CD4-positive, CD25-positive, alpha-beta regulatory T cell (primary cell): Measurements from ENCODE around the gene ARID1B. TPM values are rescaled to one million over a fixed set of nuclear protein-coding genes. Genes with fewer than 3 reads are reported as not detected.

Source experiments
- ATAC-seq, 2 donors: fragments of 150-1000 bp; cut with Tn5 transposase; one replicate each; pipeline ENCODE4 v1.10.0; 2021; ENCODE audit warnings: low read depth in 2 of 2, moderate number of reproducible peaks in 2 of 2, moderate library complexity in 1 of 2
- DNase-seq, 3 donors: peaks; one replicate each; pipeline versions ENCODE4 v3.0.0 to v3.0.0-alpha.2; 2012 to 2022; ENCODE audit warnings: mixed read lengths in 1 of 3
- H3K27ac ChIP-seq: one replicate; pipeline ENCODE4 v1.7.0; 2013; ENCODE audit warnings: mild to moderate bottlenecking, low read length; ENCODE audit not compliant: insufficient read depth, poor library complexity, severe bottlenecking
- H3K27me3 ChIP-seq: one replicate; pipeline ENCODE4 v1.7.0; 2013; ENCODE audit warnings: low read length; ENCODE audit not compliant: control insufficient read depth, insufficient read depth
- H3K36me3 ChIP-seq: one replicate; pipeline ENCODE4 v1.7.0; 2013; ENCODE audit warnings: mild to moderate bottlenecking, low read length, moderate library complexity; ENCODE audit not compliant: control insufficient read depth, insufficient read depth
- H3K4me1 ChIP-seq: 2 replicates; pipeline ENCODE4 v1.7.0; 2013; ENCODE audit warnings: mild to moderate bottlenecking, low read length; ENCODE audit not compliant: insufficient read depth, control insufficient read depth, poor library complexity, severe bottlenecking
- H3K4me3 ChIP-seq: one replicate; pipeline ENCODE4 v1.7.0; 2013; ENCODE audit warnings: low read depth, mild to moderate bottlenecking, low read length, moderate library complexity
- H3K9me3 ChIP-seq, 2 experiments: 1 replicate in 1 of 2; 2 replicates in 1 of 2; pipeline ENCODE4 v1.7.0; 2013; ENCODE audit warnings: low read length in 2 of 2, mild to moderate bottlenecking in 1 of 2, moderate library complexity in 1 of 2; ENCODE audit not compliant: control insufficient read depth in 2 of 2
- H3K27ac Mint-ChIP-seq, 3 donors: one replicate each; pipeline ENCODE4 v1.8.0; 2020 to 2022; ENCODE audit warnings: mild to moderate bottlenecking in 3 of 3, mixed read lengths in 3 of 3, moderate library complexity in 2 of 3
- H3K27me3 Mint-ChIP-seq: one replicate; pipeline ENCODE4 v1.8.0; 2022; ENCODE audit warnings: mild to moderate bottlenecking, mixed read lengths
- H3K36me3 Mint-ChIP-seq: one replicate; pipeline ENCODE4 v1.8.0; 2020; ENCODE audit warnings: mixed read lengths
- H3K4me1 Mint-ChIP-seq, 4 donors: one replicate each; pipeline ENCODE4 v1.8.0; 2020 to 2022; ENCODE audit warnings: mixed read lengths in 4 of 4, mild to moderate bottlenecking in 1 of 4
- H3K4me3 Mint-ChIP-seq, 4 donors: one replicate each; pipeline ENCODE4 v1.8.0; 2020 to 2022; ENCODE audit warnings: mild to moderate bottlenecking in 4 of 4, mixed read lengths in 4 of 4, moderate library complexity in 3 of 4
- H3K9me3 Mint-ChIP-seq, 7 donors: one replicate each; pipeline ENCODE4 v1.8.0; 2020 to 2022; ENCODE audit warnings: mixed read lengths in 7 of 7, mild to moderate bottlenecking in 3 of 7, moderate library complexity in 2 of 7
- polyA plus RNA-seq, 4 donors: library from polyadenylated mRNA; unstranded; fragments of 300-500 nt; fragmentation: Illumina TruSeq; gene quantifications; one replicate each; pipeline ENCODE4 v1.2.3, GENCODE V29; 2021
- total RNA-seq: library from RNA; stranded (reverse); gene quantifications from one replicate; pipeline ENCODE4 v1.2.3, GENCODE V29; 2022

The ARID1B gene
- total and polyA plus RNA-seq, 5 donors from 2014 or later: 9.8 to 186 (median 12.4) TPM

- Mint-ChIP-seq H3K27me3 (peaks cover 4% of the 10 kb centered on the region), H3K4me1 (peaks cover 27 to 69% (median 55%) of the 10 kb centered on the region in 4 donors), H3K4me3 (peak overlapping the region in 3 of 4 donors; percentile 53 to 99 (median 71))
These were observed 242.0 kb downstream of the ARID1B start for GRCh38 chr6:157019115-157019641.

GRCh38 chr6:157019733-157020132 lies 242.6 kb downstream of the ARID1B start:
- H3K36me3 ChIP-seq: no peaks in the 10 kb centered on the region
- H3K4me1 ChIP-seq: peaks cover 17% of the 10 kb centered on the region
- H3K4me3 Mint-ChIP-seq: peak overlapping the region; percentile 60 to 99 (median 78)
- peak overlapping the region; percentile 60 to 99 (median 90) for H3K27ac Mint-ChIP-seq
- no peaks in the 10 kb centered on the region for H3K9me3 ChIP-seq
- no peak for ATAC-seq
- no peaks in the 10 kb centered on the region for H3K27me3 ChIP-seq
- peaks cover 4% of the 10 kb centered on the region for H3K27me3 Mint-ChIP-seq
- H3K36me3 Mint-ChIP-seq: no peaks in the 10 kb centered on the region
- H3K4me1 Mint-ChIP-seq: peaks cover 22 to 69% (median 51%) of the 10 kb centered on the region in 4 donors
- H3K27ac ChIP-seq: peak overlapping the region; percentile 99
- H3K4me3 ChIP-seq: no peak overlapping the region
- H3K9me3 Mint-ChIP-seq: no peaks in the 10 kb centered on the region
- peak in 2 of 3 donors; percentile 14 to 37 for DNase-seq

More at GRCh38 chr6:157019115-157019641, 242.0 kb downstream of the ARID1B start:
- Histone ChIP-seq H3K9me3 (no peaks in the 10 kb centered on the region), H3K27ac (peak overlapping the region; percentile 99), H3K4me3 (no peak overlapping the region), H3K36me3 (no peaks in the 10 kb centered on the region), H3K4me1 (peaks cover 17% of the 10 kb centered on the region), H3K27me3 (no peaks in the 10 kb centered on the region)
- peak overlapping the region; percentile 60 to 99 (median 82) for H3K27ac Mint-ChIP-seq
- DNase-seq (no peak), ATAC-seq (no peak)
- no peaks in the 10 kb centered on the region for H3K36me3 Mint-ChIP-seq
- no peaks in the 10 kb centered on the region for H3K9me3 Mint-ChIP-seq

GRCh38 chr6:157020398-157020797 lies 243.2 kb downstream of the ARID1B start:
- Histone ChIP-seq H3K9me3 (no peaks in the 10 kb centered on the region), H3K36me3 (no peaks in the 10 kb centered on the region), H3K4me3 (peak overlapping the region; percentile 92), H3K27me3 (no peaks in the 10 kb centered on the region), H3K27ac (peak overlapping the region; percentile 99), H3K4me1 (peaks cover 17% of the 10 kb centered on the region)
- H3K36me3 Mint-ChIP-seq: no peaks in the 10 kb centered on the region
- H3K27ac Mint-ChIP-seq: peak overlapping the region; percentile 97 to 99 (median 99)
- peak overlapping the region; percentile 97 to 99 (median 98) for H3K4me3 Mint-ChIP-seq
- H3K27me3 Mint-ChIP-seq: peaks cover 4% of the 10 kb centered on the region
- peaks cover 20 to 69% (median 49%) of the 10 kb centered on the region in 4 donors for H3K4me1 Mint-ChIP-seq
- ATAC-seq: no peak
- no peak for DNase-seq
- H3K9me3 Mint-ChIP-seq: no peaks in the 10 kb centered on the region

GRCh38 chr6:157020881-157021343 lies 243.7 kb downstream of the ARID1B start:
- no peaks in the 10 kb centered on the region for H3K9me3 ChIP-seq
- Mint-ChIP-seq H3K4me3 (peak overlapping the region; percentile 97 to 99 (median 98)), H3K4me1 (peaks cover 16 to 70% (median 49%) of the 10 kb centered on the region in 4 donors), H3K36me3 (no peaks in the 10 kb centered on the region), H3K9me3 (no peaks in the 10 kb centered on the region), H3K27me3 (peaks cover 4% of the 10 kb centered on the region), H3K27ac (peak overlapping the region; percentile 97 to 99 (median 99))
- no peaks in the 10 kb centered on the region for H3K27me3 ChIP-seq
- H3K4me1 ChIP-seq: peaks cover 17% of the 10 kb centered on the region
- no peaks in the 10 kb centered on the region for H3K36me3 ChIP-seq
- peak overlapping the region; percentile 92 for H3K4me3 ChIP-seq
- H3K27ac ChIP-seq: peak overlapping the region; percentile 99
- DNase-seq (peak in 2 of 3 donors; percentile 41 to 80), ATAC-seq (peak; percentile 1 to 6)

GRCh38 chr6:157021344-157021992 lies 244.3 kb downstream of the ARID1B start:
- DNase-seq (peak; percentile 85 to 94 (median 92)), ATAC-seq (peak; percentile 83 to 87)
- H3K27ac ChIP-seq: peak overlapping the region; percentile 99
- peaks cover 4% of the 10 kb centered on the region for H3K27me3 Mint-ChIP-seq
- peak overlapping the region; percentile 92 for H3K4me3 ChIP-seq
- peaks cover 16 to 71% (median 47%) of the 10 kb centered on the region in 4 donors for H3K4me1 Mint-ChIP-seq
- H3K4me1 ChIP-seq: peaks cover 17% of the 10 kb centered on the region
- peak overlapping the region; percentile 97 to 99 (median 98) for H3K4me3 Mint-ChIP-seq
- H3K9me3 ChIP-seq: no peaks in the 10 kb centered on the region
- no peaks in the 10 kb centered on the region for H3K36me3 ChIP-seq
- H3K9me3 Mint-ChIP-seq: no peaks in the 10 kb centered on the region
- H3K27ac Mint-ChIP-seq: peak overlapping the region; percentile 99
- H3K27me3 ChIP-seq: no peaks in the 10 kb centered on the region
- no peaks in the 10 kb centered on the region for H3K36me3 Mint-ChIP-seq

- Histone ChIP-seq H3K36me3 (no peaks in the 10 kb centered on the region), H3K27ac (peak overlapping the region; percentile 99), H3K4me3 (peak overlapping the region; percentile 79), H3K9me3 (no peaks in the 10 kb centered on the region), H3K27me3 (no peaks in the 10 kb centered on the region), H3K4me1 (peaks cover 14% of the 10 kb centered on the region)
- Mint-ChIP-seq H3K27ac (peak overlapping the region; percentile 99), H3K4me3 (peak overlapping the region; percentile 97 to 99 (median 98)), H3K9me3 (no peaks in the 10 kb centered on the region), H3K27me3 (peaks cover 4% of the 10 kb centered on the region), H3K36me3 (no peaks in the 10 kb centered on the region), H3K4me1 (peaks cover 16 to 70% (median 45%) of the 10 kb centered on the region in 4 donors)
- ATAC-seq: peak; percentile 70 to 73
- DNase-seq: peak; percentile 76 to 83 (median 82)
These were observed 245.0 kb downstream of the ARID1B start for GRCh38 chr6:157021993-157022740.

- peaks cover 4% of the 10 kb centered on the region for H3K27me3 Mint-ChIP-seq
- no peak overlapping the region for H3K27ac Mint-ChIP-seq
- ATAC-seq (no peak), DNase-seq (no peak)
- Histone ChIP-seq H3K36me3 (no peaks in the 10 kb centered on the region), H3K27me3 (no peaks in the 10 kb centered on the region), H3K27ac (no peak overlapping the region), H3K4me1 (peaks cover 14% of the 10 kb centered on the region), H3K9me3 (no peaks in the 10 kb centered on the region), H3K4me3 (no peak overlapping the region)
- no peaks in the 10 kb centered on the region for H3K36me3 Mint-ChIP-seq
- H3K9me3 Mint-ChIP-seq: no peaks in the 10 kb centered on the region
- H3K4me1 Mint-ChIP-seq: peaks cover 12 to 60% (median 43%) of the 10 kb centered on the region in 4 donors
- H3K4me3 Mint-ChIP-seq: no peak overlapping the region
These were observed 246.8 kb downstream of the ARID1B start for GRCh38 chr6:157023958-157024357.
